Osteocyte (in vitro differentiated cells): Measurements from ENCODE around the gene GNB1. TPM values are rescaled to one million over a fixed set of nuclear protein-coding genes. Genes with fewer than 3 reads are reported as not detected.

Experiments used
- DNase-seq: peaks from one replicate; pipeline ENCODE4 v3.0.0; 2021; ENCODE audit warnings: mixed read lengths; ENCODE audit not compliant: unreplicated experiment; ENCODE audit errors: extremely low spot score
- H3K27ac Mint-ChIP-seq: one replicate; pipeline ENCODE4 v1.8.0; 2021; ENCODE audit warnings: mild to moderate bottlenecking, mixed read lengths; ENCODE audit not compliant: unreplicated experiment
- H3K27me3 Mint-ChIP-seq: one replicate; pipeline ENCODE4 v1.8.0; 2021; ENCODE audit warnings: mixed read lengths; ENCODE audit not compliant: unreplicated experiment
- H3K36me3 Mint-ChIP-seq: one replicate; pipeline ENCODE4 v1.8.0; 2021; ENCODE audit warnings: mixed read lengths; ENCODE audit not compliant: unreplicated experiment
- H3K4me1 Mint-ChIP-seq: one replicate; pipeline ENCODE4 v1.8.0; 2021; ENCODE audit warnings: mixed read lengths; ENCODE audit not compliant: unreplicated experiment
- H3K4me3 Mint-ChIP-seq: one replicate; pipeline ENCODE4 v1.8.0; 2021; ENCODE audit warnings: mild to moderate bottlenecking, moderate library complexity, mixed read lengths; ENCODE audit not compliant: unreplicated experiment
- H3K9me3 Mint-ChIP-seq: one replicate; pipeline ENCODE4 v1.8.0; 2021; ENCODE audit warnings: mixed read lengths; ENCODE audit not compliant: unreplicated experiment
- CTCF ChIP-seq: fragments of 200-600 bp; sonication (generic); IDR thresholded peaks from 2 replicates; pipeline ENCODE4 v1.5.0; 2021; ENCODE audit warnings: antibody characterized with exemption, mild to moderate bottlenecking, moderate library complexity
- total RNA-seq: library from RNA; stranded (reverse); gene quantifications from 2 replicates; pipeline ENCODE4 v1.2.1, GENCODE V29; 2021

Gene GNB1
- total RNA-seq, 1 donor from 2014 or later: 407 TPM

GRCh38 chr1:1881727-1882126 lies 9.2 kb downstream of the GNB1 start:
- Mint-ChIP-seq H3K36me3 (no peaks in the 10 kb centered on the region), H3K9me3 (no peaks in the 10 kb centered on the region), H3K4me1 (peaks cover 54% of the 10 kb centered on the region), H3K27ac (peak overlapping the region; percentile 7), H3K27me3 (no peaks in the 10 kb centered on the region), H3K4me3 (no peak overlapping the region)
- no peak for DNase-seq
- TF ChIP-seq CTCF: no peak

- TF ChIP-seq CTCF: no peak
- Mint-ChIP-seq H3K36me3 (peaks cover 6% of the 10 kb centered on the region), H3K9me3 (no peaks in the 10 kb centered on the region), H3K27me3 (no peaks in the 10 kb centered on the region), H3K27ac (no peak overlapping the region), H3K4me3 (no peak overlapping the region), H3K4me1 (peaks cover 57% of the 10 kb centered on the region)
- DNase-seq: no peak
Observed at GRCh38 chr1:1880617-1881312, 10.1 kb downstream of the GNB1 start.

- Mint-ChIP-seq H3K27ac (no peak overlapping the region), H3K27me3 (no peaks in the 10 kb centered on the region), H3K36me3 (peaks cover 6% of the 10 kb centered on the region), H3K9me3 (no peaks in the 10 kb centered on the region), H3K4me1 (peaks cover 61% of the 10 kb centered on the region), H3K4me3 (no peak overlapping the region)
- no peak for DNase-seq
- no peak for TF ChIP-seq CTCF
Observed at GRCh38 chr1:1879942-1880341, 10.9 kb downstream of the GNB1 start.

GRCh38 chr1:1877865-1878436 lies 12.9 kb downstream of the GNB1 start:
- Mint-ChIP-seq H3K36me3 (peaks cover 6% of the 10 kb centered on the region), H3K9me3 (no peaks in the 10 kb centered on the region), H3K27me3 (no peaks in the 10 kb centered on the region), H3K4me3 (no peak overlapping the region), H3K27ac (peak overlapping the region; percentile 1), H3K4me1 (peaks cover 47% of the 10 kb centered on the region)
- DNase-seq: no peak
- TF ChIP-seq CTCF: no peak

- H3K27me3 Mint-ChIP-seq: no peaks in the 10 kb centered on the region
- peaks cover 6% of the 10 kb centered on the region for H3K36me3 Mint-ChIP-seq
- TF ChIP-seq CTCF: no peak
- H3K9me3 Mint-ChIP-seq: no peaks in the 10 kb centered on the region
- H3K4me3 Mint-ChIP-seq: no peak overlapping the region
- H3K27ac Mint-ChIP-seq: peak overlapping the region; percentile 44
- peaks cover 47% of the 10 kb centered on the region for H3K4me1 Mint-ChIP-seq
- no peak for DNase-seq
Observed at GRCh38 chr1:1876335-1876930, 14.5 kb downstream of the GNB1 start.
